Astrocyte (in vitro differentiated cells and primary cell): Measurements from ENCODE around the gene ADAMTS19. TPM values are rescaled to one million over a fixed set of nuclear protein-coding genes. Genes with fewer than 3 reads are reported as not detected.

Source experiments
- DNase-seq: peaks from one replicate; pipeline ENCODE4 v3.0.0-alpha.2; 2010; ENCODE audit warnings: low read depth
- FAIRE-seq: peaks from 2 replicates; lab custom pipeline; 2011; peaks lifted over from hg19 to GRCh38; lab: Jason Lieb, UNC
- H2AFZ ChIP-seq: 2 replicates; pipeline ENCODE4 v1.6.0; 2012; ENCODE audit warnings: low read depth, low read length, inconsistent platforms
- H3K27ac ChIP-seq: 2 replicates; pipeline ENCODE4 v1.5.1; 2011; ENCODE audit warnings: low read depth, low read length, inconsistent platforms
- H3K27me3 ChIP-seq: 2 replicates; pipeline ENCODE4 v1.6.0; 2011; ENCODE audit warnings: low read length, inconsistent platforms; ENCODE audit not compliant: insufficient read depth
- H3K36me3 ChIP-seq: 2 replicates; pipeline ENCODE4 v1.5.1; 2011; ENCODE audit warnings: low read length, inconsistent platforms; ENCODE audit not compliant: insufficient read depth
- H3K4me1 ChIP-seq: 2 replicates; pipeline ENCODE4 v1.5.1; 2011; ENCODE audit warnings: low read length, inconsistent platforms; ENCODE audit not compliant: insufficient read depth
- H3K4me2 ChIP-seq: 2 replicates; pipeline ENCODE4 v1.6.0; 2012; ENCODE audit warnings: low read length, inconsistent platforms
- H3K4me3 ChIP-seq: 2 replicates; pipeline ENCODE4 v1.5.1; 2011; ENCODE audit warnings: low read depth, mild to moderate bottlenecking, low read length, inconsistent platforms; ENCODE audit not compliant: insufficient read depth
- H3K79me2 ChIP-seq: 2 replicates; pipeline ENCODE4 v1.6.0; 2012; ENCODE audit warnings: mild to moderate bottlenecking, low read length, inconsistent platforms; ENCODE audit not compliant: insufficient read depth
- H3K9ac ChIP-seq: 2 replicates; pipeline ENCODE4 v1.6.0; 2012; ENCODE audit warnings: mild to moderate bottlenecking, low read length, inconsistent platforms
- H3K9me3 ChIP-seq: 2 replicates; pipeline ENCODE4 v1.5.1; 2012; ENCODE audit warnings: low read depth, mild to moderate bottlenecking, low read length, inconsistent platforms; ENCODE audit not compliant: insufficient read depth
- H4K20me1 ChIP-seq: 2 replicates; pipeline ENCODE4 v1.6.0; 2012; ENCODE audit warnings: low read length, inconsistent platforms; ENCODE audit not compliant: insufficient read depth
- H3K27ac Mint-ChIP-seq: one replicate; pipeline ENCODE4 v1.8.0; 2021; ENCODE audit warnings: mild to moderate bottlenecking, mixed read lengths; ENCODE audit not compliant: unreplicated experiment
- H3K27me3 Mint-ChIP-seq: one replicate; pipeline ENCODE4 v1.8.0; 2021; ENCODE audit warnings: low read depth, mixed read lengths; ENCODE audit not compliant: unreplicated experiment
- H3K36me3 Mint-ChIP-seq: one replicate; pipeline ENCODE4 v1.8.0; 2021; ENCODE audit warnings: low read depth, mixed read lengths; ENCODE audit not compliant: unreplicated experiment
- H3K4me1 Mint-ChIP-seq: one replicate; pipeline ENCODE4 v1.8.0; 2021; ENCODE audit warnings: low read depth, mixed read lengths; ENCODE audit not compliant: unreplicated experiment
- H3K4me3 Mint-ChIP-seq: one replicate; pipeline ENCODE4 v1.8.0; 2021; ENCODE audit warnings: mild to moderate bottlenecking, moderate library complexity, mixed read lengths; ENCODE audit not compliant: unreplicated experiment
- H3K9me3 Mint-ChIP-seq: one replicate; pipeline ENCODE4 v1.8.0; 2021; ENCODE audit warnings: mild to moderate bottlenecking, mixed read lengths; ENCODE audit not compliant: unreplicated experiment
- EZH2 ChIP-seq: IDR thresholded peaks from 2 replicates; pipeline ENCODE4 v1.6.1; 2012; ENCODE audit warnings: mild to moderate bottlenecking, low read length, inconsistent platforms; ENCODE audit not compliant: insufficient read depth
- total RNA-seq: library from RNA; stranded (reverse); gene quantifications from 2 replicates; pipeline ENCODE4 v1.2.1, GENCODE V29; 2021
- TF ChIP-seq, protein P1 (sequence below): IDR thresholded peaks from 2 replicates; pipeline ENCODE4 v1.5.1; 2011; ENCODE audit warnings: low read depth, mild to moderate bottlenecking, inconsistent platforms, low read length, moderate library complexity; ENCODE audit not compliant: insufficient read depth

The ADAMTS19 gene
- total RNA-seq, 1 donor from 2014 or later = 0.61 TPM

DNA sequence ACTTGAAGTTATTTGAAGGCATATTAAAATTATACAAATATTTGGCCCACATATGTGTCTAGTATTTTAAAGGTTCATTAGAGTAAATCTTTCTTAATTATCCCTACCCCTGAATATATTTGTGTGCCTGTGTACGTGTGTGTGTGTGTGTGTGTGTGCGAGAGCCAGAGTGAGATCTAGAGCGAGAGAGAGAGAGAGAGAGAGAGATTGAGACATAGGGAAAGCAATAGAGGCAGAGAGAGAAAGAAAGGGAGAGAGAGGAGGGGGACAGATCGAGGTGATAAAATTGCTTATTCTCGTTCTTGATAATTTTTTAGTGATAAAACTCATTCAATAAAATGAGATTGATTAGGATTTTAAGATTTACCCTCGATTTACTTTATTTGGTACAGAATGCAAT lies 47.4 kb downstream of the ADAMTS19 start:
- no peak for FAIRE-seq

DNA sequence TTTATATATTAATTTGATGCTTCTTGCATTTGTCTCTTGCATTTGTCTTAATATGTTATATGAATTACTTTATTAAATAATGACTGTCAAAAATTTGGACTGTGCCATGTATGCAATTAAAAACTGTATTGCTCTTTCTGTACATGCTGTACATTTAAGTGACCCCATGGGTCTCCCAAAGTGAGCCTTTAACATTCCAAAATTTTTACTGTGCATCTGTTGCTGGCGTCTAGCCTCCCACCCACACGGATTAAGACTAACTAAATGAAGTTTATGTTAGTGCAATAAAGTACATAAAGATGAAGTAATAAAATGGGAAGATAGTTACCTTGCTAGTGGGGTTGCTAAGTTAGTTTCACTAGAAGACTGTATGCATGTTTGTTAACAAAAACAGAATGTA lies 48.5 kb downstream of the ADAMTS19 start:
- Histone ChIP-seq H3K9ac (no peak overlapping the region), H3K36me3 (no peaks in the 10 kb centered on the region), H3K79me2 (no peaks in the 10 kb centered on the region), H4K20me1 (no peaks in the 10 kb centered on the region), H2AFZ (no peak overlapping the region), H3K4me2 (no peak overlapping the region), H3K27me3 (no peaks in the 10 kb centered on the region), H3K4me3 (no peak overlapping the region), H3K27ac (no peak overlapping the region), H3K4me1 (no peaks in the 10 kb centered on the region), H3K9me3 (no peaks in the 10 kb centered on the region)
- H3K9me3 Mint-ChIP-seq = no peaks in the 10 kb centered on the region
- H3K36me3 Mint-ChIP-seq = no peaks in the 10 kb centered on the region
- H3K27me3 Mint-ChIP-seq = no peaks in the 10 kb centered on the region
- H3K4me1 Mint-ChIP-seq = no peaks in the 10 kb centered on the region
- no peak for DNase-seq
- no peak overlapping the region for H3K27ac Mint-ChIP-seq
- FAIRE-seq = no peak
- no peak overlapping the region for H3K4me3 Mint-ChIP-seq
- no peak for TF ChIP-seq EZH2
- TF ChIP-seq, protein P1, sequence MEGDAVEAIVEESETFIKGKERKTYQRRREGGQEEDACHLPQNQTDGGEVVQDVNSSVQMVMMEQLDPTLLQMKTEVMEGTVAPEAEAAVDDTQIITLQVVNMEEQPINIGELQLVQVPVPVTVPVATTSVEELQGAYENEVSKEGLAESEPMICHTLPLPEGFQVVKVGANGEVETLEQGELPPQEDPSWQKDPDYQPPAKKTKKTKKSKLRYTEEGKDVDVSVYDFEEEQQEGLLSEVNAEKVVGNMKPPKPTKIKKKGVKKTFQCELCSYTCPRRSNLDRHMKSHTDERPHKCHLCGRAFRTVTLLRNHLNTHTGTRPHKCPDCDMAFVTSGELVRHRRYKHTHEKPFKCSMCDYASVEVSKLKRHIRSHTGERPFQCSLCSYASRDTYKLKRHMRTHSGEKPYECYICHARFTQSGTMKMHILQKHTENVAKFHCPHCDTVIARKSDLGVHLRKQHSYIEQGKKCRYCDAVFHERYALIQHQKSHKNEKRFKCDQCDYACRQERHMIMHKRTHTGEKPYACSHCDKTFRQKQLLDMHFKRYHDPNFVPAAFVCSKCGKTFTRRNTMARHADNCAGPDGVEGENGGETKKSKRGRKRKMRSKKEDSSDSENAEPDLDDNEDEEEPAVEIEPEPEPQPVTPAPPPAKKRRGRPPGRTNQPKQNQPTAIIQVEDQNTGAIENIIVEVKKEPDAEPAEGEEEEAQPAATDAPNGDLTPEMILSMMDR = no peak

More for the DNA sequence above, 47.4 kb downstream of the ADAMTS19 start:
- no peaks in the 10 kb centered on the region for H3K27me3 Mint-ChIP-seq
- Histone ChIP-seq H3K27ac (no peak overlapping the region), H3K4me2 (no peak overlapping the region), H3K9me3 (no peaks in the 10 kb centered on the region), H3K9ac (no peak overlapping the region), H3K36me3 (no peaks in the 10 kb centered on the region), H3K27me3 (no peaks in the 10 kb centered on the region), H3K79me2 (no peaks in the 10 kb centered on the region), H3K4me3 (no peak overlapping the region), H3K4me1 (no peaks in the 10 kb centered on the region), H4K20me1 (no peaks in the 10 kb centered on the region), H2AFZ (no peak overlapping the region)
- TF ChIP-seq EZH2 = no peak
- TF ChIP-seq, protein P1 = no peak
- H3K4me1 Mint-ChIP-seq = no peaks in the 10 kb centered on the region
- H3K36me3 Mint-ChIP-seq = no peaks in the 10 kb centered on the region
- no peaks in the 10 kb centered on the region for H3K9me3 Mint-ChIP-seq
- DNase-seq = no peak
- H3K27ac Mint-ChIP-seq = no peak overlapping the region
- no peak overlapping the region for H3K4me3 Mint-ChIP-seq

DNA sequence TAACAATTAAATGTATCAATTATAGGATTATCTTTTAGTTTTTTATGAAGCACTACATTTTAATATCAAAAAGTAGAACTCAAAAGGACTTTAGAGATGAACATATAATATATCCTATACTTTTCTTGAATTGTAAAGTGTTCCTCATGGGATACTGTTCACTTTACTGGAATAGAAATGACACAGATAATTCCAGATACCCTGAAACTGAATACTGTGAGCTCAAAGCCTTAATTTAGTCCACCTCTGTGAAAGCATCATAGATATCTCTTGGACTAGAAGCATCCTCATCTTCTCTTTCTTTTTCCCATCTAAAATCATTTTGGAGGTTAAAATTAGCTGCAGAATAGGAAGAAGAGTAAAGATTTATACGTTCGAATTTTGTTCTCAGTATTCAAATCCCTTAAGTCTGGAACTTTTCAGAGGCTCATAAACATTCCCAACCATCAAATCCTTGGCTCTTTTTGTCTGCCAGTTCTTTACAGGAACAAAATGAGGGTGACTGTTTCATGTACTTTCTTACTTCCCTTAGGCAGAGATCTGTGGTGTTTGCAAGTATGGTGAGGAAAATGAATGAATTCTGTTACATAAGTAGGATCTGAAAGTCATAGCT lies 49.4 kb downstream of the ADAMTS19 start:
- H3K9me3 ChIP-seq = no peaks in the 10 kb centered on the region
- H3K79me2 ChIP-seq = no peaks in the 10 kb centered on the region
- no peaks in the 10 kb centered on the region for H3K36me3 ChIP-seq
- Mint-ChIP-seq H3K9me3 (no peaks in the 10 kb centered on the region), H3K36me3 (no peaks in the 10 kb centered on the region), H3K4me1 (no peaks in the 10 kb centered on the region), H3K4me3 (no peak overlapping the region), H3K27me3 (no peaks in the 10 kb centered on the region), H3K27ac (no peak overlapping the region)
- no peak overlapping the region for H3K27ac ChIP-seq
- TF ChIP-seq, protein P1 = no peak
- no peak for TF ChIP-seq EZH2
- FAIRE-seq = no peak
- H2AFZ ChIP-seq = no peak overlapping the region
- H3K4me1 ChIP-seq = no peaks in the 10 kb centered on the region
- no peak overlapping the region for H3K4me2 ChIP-seq
- DNase-seq = no peak
- no peak overlapping the region for H3K4me3 ChIP-seq
- no peak overlapping the region for H3K9ac ChIP-seq
- no peaks in the 10 kb centered on the region for H3K27me3 ChIP-seq
- no peaks in the 10 kb centered on the region for H4K20me1 ChIP-seq
